Right renal pelvis (tissue), 4 donors: Measurements from ENCODE around the gene TMEM51. TPM values are rescaled to one million over a fixed set of nuclear protein-coding genes. Genes with fewer than 3 reads are reported as not detected.
A peak's percentile ranks its signal among the peaks of the same experiment; 100 is the strongest.

ENCODE experiments used
- DNase-seq, 4 donors: peaks; one replicate each; pipeline ENCODE4 v3.0.0-alpha.2; 2013; ENCODE audit warnings: low read depth in 4 of 4, low spot score in 3 of 4, missing footprints in 1 of 4
- polyA plus RNA-seq, 4 donors: library from polyadenylated mRNA; unstranded; fragments of 120-200 nt; gene quantifications; one replicate each; pipeline ENCODE4 v1.2.1, GENCODE V29; 2013; ENCODE audit not compliant: insufficient read length in 4 of 4

Gene TMEM51
- polyA plus RNA-seq, 4 donors, result 18.4 to 23.8 (median 19.6) TPM

- DNase-seq, result peak; percentile 81 to 84 (median 84)
Measured at GRCh38 chr1:15152318-15153183, 996 bp upstream of the TMEM51 start.

GRCh38 chr1:15153842-15154479, 414 bp downstream of the TMEM51 start:
- peak in 1 of 4 donors; percentile 44 for DNase-seq

GRCh38 chr1:15154480-15155036, 1.0 kb downstream of the TMEM51 start:
- DNase-seq, result no peak

GRCh38 chr1:15155191-15155590, 1.6 kb downstream of the TMEM51 start:
- no peak for DNase-seq

- DNase-seq, result no peak
Measured at GRCh38 chr1:15155888-15156741, 2.6 kb downstream of the TMEM51 start.

GRCh38 chr1:15156807-15157380, 3.3 kb downstream of the TMEM51 start:
- no peak for DNase-seq

- no peak for DNase-seq
Measured at GRCh38 chr1:15157524-15158399, 4.2 kb downstream of the TMEM51 start.

- DNase-seq, result no peak
Measured at GRCh38 chr1:15158506-15159165, 5.1 kb downstream of the TMEM51 start.

- no peak for DNase-seq
Measured at GRCh38 chr1:15159166-15159555, 5.6 kb downstream of the TMEM51 start.

- no peak for DNase-seq
Measured at GRCh38 chr1:15160626-15161025, 7.1 kb downstream of the TMEM51 start.

- DNase-seq, result no peak
Measured at GRCh38 chr1:15167386-15167785, 13.8 kb downstream of the TMEM51 start.

GRCh38 chr1:15168479-15168878, 14.9 kb downstream of the TMEM51 start:
- DNase-seq, result no peak

- DNase-seq, result no peak
Measured at GRCh38 chr1:15170071-15170470, 16.5 kb downstream of the TMEM51 start.

- DNase-seq, result no peak
Measured at GRCh38 chr1:15171271-15171908, 17.8 kb downstream of the TMEM51 start.

GRCh38 chr1:15172405-15173259, 19.1 kb downstream of the TMEM51 start:
- DNase-seq, result no peak

GRCh38 chr1:15173863-15174614, 20.5 kb downstream of the TMEM51 start:
- no peak for DNase-seq

GRCh38 chr1:15174615-15174983, 21.1 kb downstream of the TMEM51 start:
- DNase-seq, result no peak
